Parathyroid adenoma (tissue), 2 donors: Measurements from ENCODE around the gene LRRC63.
A peak's percentile ranks its signal among the peaks of the same experiment; 100 is the strongest.

Experiments used
- H2AFZ ChIP-seq: fragments of 300-600 bp; sonication (generic); one replicate; pipeline ENCODE4 v1.7.0; 2017; ENCODE audit warnings: antibody characterized with exemption, mild to moderate bottlenecking
- H3K27ac ChIP-seq: fragments of 300-600 bp; sonication (generic); one replicate; pipeline ENCODE4 v1.7.0; 2017
- H3K27me3 ChIP-seq: fragments of 300-600 bp; sonication (generic); one replicate; pipeline ENCODE4 v1.7.0; 2017; ENCODE audit warnings: low read length; ENCODE audit not compliant: control insufficient read depth, insufficient read depth
- H3K36me3 ChIP-seq: fragments of 300-600 bp; sonication (generic); one replicate; pipeline ENCODE4 v1.7.0; 2017; ENCODE audit warnings: low read length; ENCODE audit not compliant: control insufficient read depth, insufficient read depth
- H3K4me1 ChIP-seq: fragments of 300-600 bp; sonication (generic); one replicate; pipeline ENCODE4 v1.7.0; 2017; ENCODE audit warnings: control low read depth
- H3K4me2 ChIP-seq: fragments of 300-600 bp; sonication (generic); one replicate; pipeline ENCODE4 v1.7.0; 2017; ENCODE audit warnings: low read length
- H3K4me3 ChIP-seq: fragments of 300-600 bp; sonication (generic); one replicate; pipeline ENCODE4 v1.7.0; 2017; ENCODE audit warnings: low read depth, low read length
- H3K79me2 ChIP-seq: fragments of 300-600 bp; sonication (generic); one replicate; pipeline ENCODE4 v1.7.0; 2017; ENCODE audit warnings: control low read depth
- H3K9ac ChIP-seq: fragments of 300-600 bp; sonication (generic); one replicate; pipeline ENCODE4 v1.7.0; 2017; ENCODE audit warnings: mild to moderate bottlenecking
- H3K9me3 ChIP-seq: fragments of 300-600 bp; sonication (generic); one replicate; pipeline ENCODE4 v1.7.0; 2017; ENCODE audit warnings: low read length; ENCODE audit not compliant: control insufficient read depth
- TF ChIP-seq, protein P1 (sequence below): fragments of 300-600 bp; sonication (generic); IDR thresholded peaks from one replicate; pipeline ENCODE4 v1.7.0; 2017; ENCODE audit warnings: antibody characterized with exemption, mild to moderate bottlenecking
- donor health status: primary hyperparathyroidism.

The LRRC63 gene

DNA sequence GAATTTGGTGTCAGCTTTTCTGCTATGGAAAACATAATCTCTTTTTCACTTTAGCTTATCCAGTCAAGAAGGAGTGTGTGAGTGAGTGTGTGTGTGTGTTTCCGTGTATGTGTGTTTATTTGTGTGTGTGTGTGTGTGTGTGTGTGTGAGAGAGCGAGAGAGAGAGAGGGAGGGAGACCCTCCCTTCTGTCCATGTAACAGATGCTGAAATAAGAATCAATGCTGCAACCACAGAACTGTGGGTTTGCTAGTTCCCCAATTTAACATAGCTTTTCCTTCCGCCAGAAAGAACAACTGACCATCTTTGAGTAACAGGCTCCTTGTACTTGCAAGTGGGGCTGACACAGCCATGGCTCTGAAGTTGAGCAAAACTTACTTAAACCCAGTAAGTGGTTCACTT is 35.0 kb upstream of the LRRC63 start:
- no peaks in the 10 kb centered on the region for H3K36me3 ChIP-seq
- no peak overlapping the region for H3K4me3 ChIP-seq
- no peak overlapping the region for H3K9ac ChIP-seq
- H3K9me3 ChIP-seq: no peaks in the 10 kb centered on the region
- no peaks in the 10 kb centered on the region for H3K27me3 ChIP-seq
- H3K4me2 ChIP-seq: no peak overlapping the region
- H2AFZ ChIP-seq: no peak overlapping the region
- no peaks in the 10 kb centered on the region for H3K79me2 ChIP-seq
- no peak overlapping the region for H3K27ac ChIP-seq
- H3K4me1 ChIP-seq: no peaks in the 10 kb centered on the region
- TF ChIP-seq, protein P1, sequence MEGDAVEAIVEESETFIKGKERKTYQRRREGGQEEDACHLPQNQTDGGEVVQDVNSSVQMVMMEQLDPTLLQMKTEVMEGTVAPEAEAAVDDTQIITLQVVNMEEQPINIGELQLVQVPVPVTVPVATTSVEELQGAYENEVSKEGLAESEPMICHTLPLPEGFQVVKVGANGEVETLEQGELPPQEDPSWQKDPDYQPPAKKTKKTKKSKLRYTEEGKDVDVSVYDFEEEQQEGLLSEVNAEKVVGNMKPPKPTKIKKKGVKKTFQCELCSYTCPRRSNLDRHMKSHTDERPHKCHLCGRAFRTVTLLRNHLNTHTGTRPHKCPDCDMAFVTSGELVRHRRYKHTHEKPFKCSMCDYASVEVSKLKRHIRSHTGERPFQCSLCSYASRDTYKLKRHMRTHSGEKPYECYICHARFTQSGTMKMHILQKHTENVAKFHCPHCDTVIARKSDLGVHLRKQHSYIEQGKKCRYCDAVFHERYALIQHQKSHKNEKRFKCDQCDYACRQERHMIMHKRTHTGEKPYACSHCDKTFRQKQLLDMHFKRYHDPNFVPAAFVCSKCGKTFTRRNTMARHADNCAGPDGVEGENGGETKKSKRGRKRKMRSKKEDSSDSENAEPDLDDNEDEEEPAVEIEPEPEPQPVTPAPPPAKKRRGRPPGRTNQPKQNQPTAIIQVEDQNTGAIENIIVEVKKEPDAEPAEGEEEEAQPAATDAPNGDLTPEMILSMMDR: no peak

- TF ChIP-seq, protein P1: no peak
- H3K4me1 ChIP-seq: peaks cover 6% of the 10 kb centered on the region
- no peak overlapping the region for H2AFZ ChIP-seq
- H3K4me3 ChIP-seq: no peak overlapping the region
- no peaks in the 10 kb centered on the region for H3K27me3 ChIP-seq
- no peak overlapping the region for H3K4me2 ChIP-seq
- H3K9me3 ChIP-seq: no peaks in the 10 kb centered on the region
- H3K36me3 ChIP-seq: no peaks in the 10 kb centered on the region
- no peak overlapping the region for H3K9ac ChIP-seq
- no peaks in the 10 kb centered on the region for H3K79me2 ChIP-seq
- H3K27ac ChIP-seq: no peak overlapping the region
Observed at GRCh38 chr13:46178143-46178542, 33.6 kb upstream of the LRRC63 start.

DNA sequence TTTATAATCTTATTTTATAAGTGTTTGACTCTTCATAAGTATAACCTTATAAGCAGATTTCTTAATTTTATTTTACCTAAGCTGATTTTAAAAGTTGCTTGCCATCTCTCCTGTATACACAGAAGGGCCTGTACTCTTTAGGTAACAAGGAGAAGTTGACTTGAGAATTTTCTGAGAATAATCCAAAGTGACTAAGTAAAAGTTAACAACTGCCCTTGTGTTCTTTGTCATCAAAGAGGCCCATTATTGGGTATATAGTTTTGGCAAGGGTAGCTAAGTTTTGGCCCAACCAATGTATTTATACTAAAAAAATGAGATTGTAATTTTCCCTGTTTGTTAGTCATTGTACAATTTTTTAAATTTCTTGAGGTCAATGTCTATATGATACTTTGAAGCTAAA is 32.9 kb upstream of the LRRC63 start:
- H3K4me3 ChIP-seq: no peak overlapping the region

DNA sequence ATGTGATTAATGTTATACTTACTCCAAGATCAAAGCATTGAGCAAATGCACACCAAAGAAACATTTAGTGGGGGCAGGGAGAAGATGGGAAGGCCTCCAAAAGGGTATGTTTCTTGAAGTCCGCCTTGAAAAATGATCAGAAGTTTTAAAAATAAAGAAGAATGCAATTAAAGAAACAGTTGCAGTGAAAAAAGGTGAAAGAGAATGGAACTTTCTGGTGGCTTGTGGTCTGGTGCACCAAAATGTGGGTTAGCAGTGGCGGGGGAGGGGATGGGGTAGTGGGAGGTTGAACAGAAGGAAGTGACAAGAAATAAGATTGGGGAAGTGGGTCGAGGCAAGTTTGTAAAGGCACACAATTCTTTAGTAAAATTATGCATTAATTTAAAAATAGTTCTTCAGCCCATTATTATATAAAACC is 32.2 kb upstream of the LRRC63 start:
- H3K9me3 ChIP-seq: no peaks in the 10 kb centered on the region
- no peak overlapping the region for H3K4me2 ChIP-seq
- no peaks in the 10 kb centered on the region for H3K79me2 ChIP-seq
- H3K27ac ChIP-seq: no peak overlapping the region
- TF ChIP-seq, protein P1: no peak
- H3K27me3 ChIP-seq: no peaks in the 10 kb centered on the region
- no peak overlapping the region for H2AFZ ChIP-seq
- H3K9ac ChIP-seq: no peak overlapping the region
- H3K36me3 ChIP-seq: no peaks in the 10 kb centered on the region
- H3K4me1 ChIP-seq: peaks cover 13% of the 10 kb centered on the region
- no peak overlapping the region for H3K4me3 ChIP-seq

More for the DNA sequence above, 32.9 kb upstream of the LRRC63 start:
- TF ChIP-seq, protein P1: no peak
- Histone ChIP-seq H3K36me3 (no peaks in the 10 kb centered on the region), H3K27me3 (no peaks in the 10 kb centered on the region), H3K9me3 (no peaks in the 10 kb centered on the region), H2AFZ (no peak overlapping the region), H3K9ac (no peak overlapping the region), H3K27ac (no peak overlapping the region), H3K4me1 (peaks cover 13% of the 10 kb centered on the region), H3K79me2 (no peaks in the 10 kb centered on the region), H3K4me2 (no peak overlapping the region)

GRCh38 chr13:46179969-46180763 is 31.6 kb upstream of the LRRC63 start:
- H3K4me1 ChIP-seq: peaks cover 13% of the 10 kb centered on the region
- H3K4me3 ChIP-seq: no peak overlapping the region
- no peaks in the 10 kb centered on the region for H3K36me3 ChIP-seq
- peak overlapping the region; percentile 39 for H3K27ac ChIP-seq
- no peaks in the 10 kb centered on the region for H3K27me3 ChIP-seq
- no peak overlapping the region for H3K4me2 ChIP-seq
- no peak overlapping the region for H3K9ac ChIP-seq
- TF ChIP-seq, protein P1: no peak
- H3K79me2 ChIP-seq: no peaks in the 10 kb centered on the region
- no peak overlapping the region for H2AFZ ChIP-seq
- H3K9me3 ChIP-seq: no peaks in the 10 kb centered on the region
